Breast epithelium (tissue), 3 donors: ENCODE data around the gene CYP24A1.

ENCODE experiments used
- CTCF ChIP-seq, 3 donors: fragments of 450-650 bp; IDR thresholded peaks; one replicate each; pipeline ENCODE4 v1.5.1; 2016 to 2017; ENCODE audit warnings: antibody characterized with exemption in 3 of 3, mild to moderate bottlenecking in 3 of 3, moderate library complexity in 3 of 3
- POLR2A ChIP-seq: fragments of 450-650 bp; IDR thresholded peaks from one replicate; pipeline ENCODE4 v1.6.1; 2016; ENCODE audit warnings: antibody characterized with exemption, mild to moderate bottlenecking, moderate library complexity

GRCh38 chr20:54113566-54113965 lies 60.2 kb downstream of the CYP24A1 start:
- TF ChIP-seq CTCF (IDR thresholded peaks at IDR 0.05) (no peak), POLR2A (no peak)
